UCSD-AML1 (cell line): ENCODE measurements around the gene NSUN6.

Experiments used
- DNase-seq: peaks from one replicate; lab custom pipeline; 2025; ENCODE audit not compliant: unreplicated experiment; lab: John Stamatoyannopoulos, UW

Gene NSUN6

GRCh38 chr10:18651324-18652007 is at the start of gene NSUN6:
Gene NSUN6, minus strand, starts transcription at chr10:18651587. Its CDS starts 384 bp downstream, at chr10:18651203.
- DNase-seq, result peak; percentile 92

GRCh38 chr10:18699849-18700840 is 48.8 kb upstream of the NSUN6 start:
- DNase-seq, result no peak

DNA sequence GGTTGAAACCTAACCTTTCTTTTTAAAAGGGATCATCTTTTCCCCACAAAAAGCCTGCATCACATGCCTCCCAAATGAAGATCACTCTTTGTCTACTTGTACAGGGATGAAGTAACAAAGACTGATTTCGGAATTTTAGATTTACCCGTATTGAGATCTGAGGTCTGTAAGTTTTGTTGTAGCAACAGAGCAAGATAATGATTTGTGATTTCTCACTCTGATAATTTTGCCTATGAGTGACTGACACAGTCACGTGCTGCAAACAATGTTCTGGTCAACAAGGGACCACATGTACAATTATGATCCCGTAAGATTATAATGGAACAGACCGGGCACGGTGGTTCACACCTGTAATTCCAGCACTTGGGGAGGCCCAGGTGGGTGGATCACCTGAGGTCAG is 39.2 kb upstream of the NSUN6 start:
- DNase-seq, result no peak

DNA sequence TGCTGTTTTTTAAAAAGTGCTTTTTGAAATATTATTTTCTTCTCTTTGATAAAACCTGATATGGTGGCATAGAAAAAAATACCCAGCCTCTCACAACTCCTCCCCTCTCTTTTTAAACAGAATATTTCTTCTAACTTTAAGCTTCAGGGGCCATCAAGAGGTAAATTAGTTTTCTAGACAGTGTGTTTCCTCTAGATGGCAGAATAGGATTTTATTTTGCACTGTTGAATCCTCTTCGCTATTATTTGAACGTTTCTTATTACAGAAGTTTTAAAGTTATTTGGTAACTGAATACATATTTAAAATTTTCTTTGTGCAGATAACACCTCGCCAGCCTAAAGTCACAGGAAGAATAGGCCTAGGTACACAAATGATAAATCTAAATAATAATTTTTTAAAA is 38.1 kb upstream of the NSUN6 start:
- no peak for DNase-seq

- no peak for DNase-seq
These were observed 36.3 kb upstream of the NSUN6 start for GRCh38 chr10:18687706-18688105.

- no peak for DNase-seq
These were observed 35.8 kb upstream of the NSUN6 start for GRCh38 chr10:18687195-18687594.

DNA sequence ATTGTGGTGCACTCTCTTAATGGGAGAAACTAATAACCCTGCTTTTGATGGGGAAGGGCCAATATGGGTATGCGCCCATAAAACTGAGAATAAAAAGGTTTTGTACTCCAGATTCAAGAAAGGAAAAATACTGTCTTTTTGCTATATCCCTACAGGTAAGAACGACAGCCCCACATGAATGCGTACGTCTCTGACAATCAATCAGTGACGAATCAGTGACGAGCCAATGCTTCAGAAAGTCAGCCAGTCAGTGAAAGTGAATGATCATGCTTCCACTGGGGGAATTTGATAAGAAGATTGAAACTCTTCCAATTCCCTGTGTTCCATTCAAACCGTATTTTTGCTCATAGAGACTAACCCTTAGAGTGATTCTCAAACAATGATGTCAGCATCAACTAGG is 34.2 kb upstream of the NSUN6 start:
- no peak for DNase-seq

GRCh38 chr10:18684953-18685352 is 33.6 kb upstream of the NSUN6 start:
- no peak for DNase-seq

DNA sequence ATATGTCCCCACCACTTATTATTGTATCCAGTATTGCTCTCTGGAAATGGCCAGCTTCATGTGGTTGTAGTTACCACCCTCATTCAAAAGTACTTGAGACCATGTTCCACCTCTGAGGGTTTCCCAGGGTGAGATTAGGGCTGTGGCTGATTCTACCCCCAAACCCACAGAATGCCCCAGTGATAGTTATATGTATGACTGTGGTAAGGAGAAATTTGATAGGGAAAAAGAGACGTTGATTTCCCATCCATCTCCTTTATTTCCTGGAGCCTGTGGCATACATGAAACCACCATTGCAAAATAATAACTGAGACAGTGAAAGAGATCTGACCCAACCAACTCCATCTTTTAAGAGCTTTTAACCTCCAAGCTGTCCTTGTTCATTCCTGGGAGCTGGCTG is 33.0 kb upstream of the NSUN6 start:
- no peak for DNase-seq

GRCh38 chr10:18683427-18683826 is 32.0 kb upstream of the NSUN6 start:
- no peak for DNase-seq

DNA sequence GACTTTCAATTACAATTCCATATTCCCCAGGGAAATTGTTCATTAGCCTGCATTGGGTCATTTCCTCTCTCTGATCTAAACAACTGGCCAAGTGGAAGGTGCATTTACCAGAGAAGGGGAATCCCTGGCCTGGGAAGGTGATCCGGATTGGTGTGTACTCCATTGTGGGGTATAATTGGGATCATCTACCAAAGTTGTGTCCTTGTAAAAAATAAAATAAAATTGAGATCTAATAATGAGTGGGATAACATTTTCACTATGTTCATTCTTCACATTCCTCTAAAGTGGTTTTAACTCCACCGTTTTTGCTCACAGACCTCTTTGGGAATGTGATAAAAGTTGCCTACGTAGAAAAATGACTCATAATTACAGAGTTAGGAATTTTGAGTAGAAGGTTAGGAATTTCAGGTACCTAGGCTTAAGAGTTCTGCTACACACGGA is 30.6 kb upstream of the NSUN6 start:
- no peak for DNase-seq

- no peak for DNase-seq
These were observed 30.0 kb upstream of the NSUN6 start for GRCh38 chr10:18681366-18681765.

DNA sequence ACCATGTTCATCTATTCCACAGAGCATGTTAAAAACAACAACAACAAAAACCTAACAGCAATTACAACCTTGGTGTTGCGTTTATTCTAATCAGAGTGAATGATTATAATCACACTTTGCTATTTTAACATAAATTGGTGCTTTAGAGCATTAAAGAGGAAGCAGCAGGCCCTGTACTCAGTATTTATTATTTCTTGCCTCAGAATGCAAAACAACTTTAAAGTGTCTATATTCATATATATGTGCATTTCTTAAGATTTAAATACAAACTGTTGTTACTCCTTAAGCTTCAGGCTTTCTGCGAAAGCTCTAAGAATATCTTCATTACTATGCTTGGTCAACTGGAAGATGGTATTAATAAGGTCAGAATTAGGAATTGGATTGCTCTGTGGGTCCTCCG is 29.4 kb upstream of the NSUN6 start:
- no peak for DNase-seq

GRCh38 chr10:18675086-18675801 is 23.9 kb upstream of the NSUN6 start:
- DNase-seq, result no peak

DNA sequence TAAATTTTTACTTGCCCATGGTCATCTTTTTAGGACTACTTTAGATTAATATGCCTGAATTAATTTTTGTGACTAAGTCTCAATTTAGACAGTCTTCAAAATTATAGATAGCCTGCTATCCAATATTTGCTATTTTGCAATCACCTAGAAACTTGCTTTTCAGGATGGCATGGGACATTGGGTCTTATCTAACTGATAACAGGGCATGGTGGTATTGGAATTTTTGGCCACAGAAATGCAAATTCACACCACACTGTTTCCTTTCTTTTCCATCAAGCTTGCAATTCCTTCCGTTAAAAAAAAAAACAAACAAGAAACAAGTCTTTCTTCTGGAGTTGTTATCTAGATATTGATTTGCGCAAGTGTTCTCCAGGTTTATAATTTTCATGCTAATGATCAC is 16.6 kb upstream of the NSUN6 start:
- no peak for DNase-seq

DNA sequence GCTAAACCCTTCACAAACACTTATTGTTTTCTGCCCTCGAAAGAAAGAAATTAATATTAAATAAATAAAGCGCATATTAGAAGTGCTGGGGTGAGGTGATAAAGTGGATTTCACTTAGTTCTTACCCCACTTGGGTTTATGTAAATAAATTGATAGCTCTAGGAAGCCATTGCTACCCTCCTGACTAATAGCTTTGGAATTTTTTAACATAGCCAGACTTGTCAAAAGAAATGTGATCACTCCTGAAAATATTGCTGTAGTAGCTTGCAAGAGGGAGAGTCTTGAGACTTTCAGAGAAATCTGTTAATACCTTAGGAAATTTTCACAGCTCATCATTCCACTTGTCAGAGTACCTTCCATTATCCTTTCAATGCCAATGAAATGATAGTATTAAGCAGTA is 15.4 kb upstream of the NSUN6 start:
- no peak for DNase-seq

GRCh38 chr10:18665815-18666558 is 14.6 kb upstream of the NSUN6 start:
- DNase-seq, result no peak

GRCh38 chr10:18664841-18665478 is 13.6 kb upstream of the NSUN6 start:
- DNase-seq, result no peak

DNA sequence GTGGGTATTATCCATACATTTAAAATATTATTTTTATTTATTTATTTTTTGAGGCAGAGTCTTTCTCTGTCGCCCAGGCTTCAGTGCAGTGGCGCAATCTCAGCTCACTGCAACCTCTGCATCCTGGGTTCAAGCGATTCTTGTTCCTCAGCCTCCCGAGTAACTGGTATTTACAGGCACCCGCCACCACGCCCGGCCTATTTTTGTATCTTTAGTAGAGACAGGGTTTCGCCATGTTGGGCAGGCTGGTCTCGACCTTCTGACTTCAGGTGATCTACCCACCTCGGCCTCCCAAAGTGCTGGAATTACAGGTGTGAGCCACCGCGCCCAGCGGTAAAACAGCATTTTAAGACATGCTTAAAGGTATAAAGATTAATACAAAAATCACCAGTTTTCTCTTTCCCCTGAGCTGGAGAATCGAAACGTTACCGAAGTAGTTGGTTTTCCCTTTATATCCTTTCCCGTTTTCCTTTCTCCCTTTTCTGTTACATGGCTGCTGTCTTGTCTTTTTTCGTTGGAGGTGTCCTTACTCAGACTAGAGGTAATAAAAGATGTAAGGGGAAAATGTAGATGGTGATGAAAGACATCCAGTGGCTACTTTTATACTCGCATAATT is 9.5 kb upstream of the NSUN6 start:
- no peak for DNase-seq
